Testis (tissue), 3 donors: ENCODE data around the gene KRTAP5-1. TPM values are rescaled to one million over a fixed set of nuclear protein-coding genes. Genes with fewer than 3 reads are reported as not detected.

ENCODE experiments used
- DNase-seq: peaks from one replicate; pipeline ENCODE4 v3.0.0-alpha.2; 2019
- H3K27ac ChIP-seq, 2 donors: fragments of 200-600 bp; sonication (generic); one replicate each; pipeline ENCODE4 v1.5.1; 2019
- H3K27me3 ChIP-seq: fragments of 200-600 bp; sonication (generic); one replicate; pipeline ENCODE4 v1.5.1; 2019
- H3K36me3 ChIP-seq: fragments of 200-600 bp; sonication (generic); one replicate; pipeline ENCODE4 v1.5.1; 2017; ENCODE audit warnings: low read depth; ENCODE audit errors: missing control alignments
- H3K4me1 ChIP-seq: fragments of 200-600 bp; sonication (generic); one replicate; pipeline ENCODE4 v1.5.1; 2019
- H3K4me3 ChIP-seq, 2 donors: fragments of 200-600 bp; sonication (generic); one replicate each; pipeline ENCODE4 v1.5.1; 2017 to 2019
- H3K9me3 ChIP-seq: fragments of 200-600 bp; sonication (generic); one replicate; pipeline ENCODE4 v1.5.1; 2017
- CTCF ChIP-seq, 3 experiments: fragments of 450-650 bp in 2 of 3; fragments of 200-600 bp in 1 of 3; sonication (generic) in 1 of 3; IDR thresholded peaks; one replicate each; pipeline ENCODE4 v1.5.1; 2016 to 2019; ENCODE audit warnings: antibody characterized with exemption in 3 of 3, mild to moderate bottlenecking in 2 of 3, moderate library complexity in 1 of 3
- POLR2A ChIP-seq: fragments of 450-650 bp; IDR thresholded peaks from one replicate; pipeline ENCODE4 v1.6.1; 2017; ENCODE audit warnings: antibody characterized with exemption, mild to moderate bottlenecking, moderate library complexity
- WGBS, 2 donors: methylation state at CpG; one replicate each; pipeline ENCODE4 v1.1.5; 2018; 5-methylcytosine and 5-hydroxymethylcytosine counted together
- intact Hi-C: fragments of 100-400 bp; cut with DNase I; formaldehyde crosslinking; loops from one replicate; pipeline ENCODE4 v1.15.1; 2023; ENCODE audit warnings: low total_unique reads
- polyA plus RNA-seq: library from polyadenylated mRNA; stranded (reverse); fragments of 350-450 nt; fragmentation: Illumina TruSeq; extraction: RNeasy Lipid Tissue Mini Kit (QIAGEN cat#74804); gene quantifications from one replicate; pipeline ENCODE4 v1.2.3, GENCODE V29; 2014; ENCODE audit warnings: low read depth, low replicate concordance; ENCODE audit not compliant: insufficient read depth
- total RNA-seq, 2 donors: library from RNA; depleted of rRNA; stranded (reverse); fragments of >200 nt; gene quantifications; one replicate each; pipeline ENCODE4 v1.2.3, GENCODE V29; 2016

Gene KRTAP5-1
- total and polyA plus RNA-seq, 3 donors from 2014 or later = not detected

GRCh38 chr11:1549338-1550330 is 35.4 kb downstream of the KRTAP5-1 start:
- peaks cover 13% of the 10 kb centered on the region for H3K4me1 ChIP-seq
- no peak overlapping the region for H3K4me3 ChIP-seq
- no peak for DNase-seq
- WGBS, 2 donors = 85 to 89% methylated on average over 12 to 13 of the region's 13 CpGs
- no peak overlapping the region for H3K27ac ChIP-seq
- no peaks in the 10 kb centered on the region for H3K36me3 ChIP-seq
- intact Hi-C loops = no loop called here
- TF ChIP-seq POLR2A (no peak), CTCF (IDR thresholded peaks at IDR 0.05) (no peak)
- H3K9me3 ChIP-seq = no peaks in the 10 kb centered on the region
- H3K27me3 ChIP-seq = no peaks in the 10 kb centered on the region

- intact Hi-C loops = no loop called here
- H3K27ac ChIP-seq = no peak overlapping the region
These were observed 36.6 kb downstream of the KRTAP5-1 start for GRCh38 chr11:1548221-1549070.

GRCh38 chr11:1547467-1548098 is 37.5 kb downstream of the KRTAP5-1 start:
- no peak overlapping the region for H3K27ac ChIP-seq
- 0 to 7% methylated on average over 9 to 33 of the region's 33 CpGs for WGBS, 2 donors
- peaks cover 13% of the 10 kb centered on the region for H3K4me1 ChIP-seq
- peak overlapping the region in 1 of 2 donors; percentile 38 for H3K4me3 ChIP-seq
- H3K9me3 ChIP-seq = no peaks in the 10 kb centered on the region
- no peak for DNase-seq
- H3K27me3 ChIP-seq = no peaks in the 10 kb centered on the region
- intact Hi-C loops = no loop called here
- H3K36me3 ChIP-seq = no peaks in the 10 kb centered on the region
- TF ChIP-seq POLR2A = no peak
- no peak for TF ChIP-seq CTCF (IDR thresholded peaks at IDR 0.05)

More at GRCh38 chr11:1548221-1549070, 36.6 kb downstream of the KRTAP5-1 start:
- peak overlapping the region in 1 of 2 donors; percentile 5 for H3K4me3 ChIP-seq
- no peaks in the 10 kb centered on the region for H3K36me3 ChIP-seq
- peaks cover 13% of the 10 kb centered on the region for H3K4me1 ChIP-seq
- 10 to 12% methylated on average over 24 to 34 of the region's 34 CpGs for WGBS, 2 donors
- H3K9me3 ChIP-seq = no peaks in the 10 kb centered on the region
- DNase-seq = peak; percentile 89
- no peaks in the 10 kb centered on the region for H3K27me3 ChIP-seq
- TF ChIP-seq CTCF (IDR thresholded peaks at IDR 0.05) (no peak), POLR2A (no peak)

- peaks cover 13% of the 10 kb centered on the region for H3K4me1 ChIP-seq
- intact Hi-C loops = no loop called here
- no peaks in the 10 kb centered on the region for H3K27me3 ChIP-seq
- TF ChIP-seq POLR2A (no peak), CTCF (IDR thresholded peaks at IDR 0.05) (peak; percentile 58 to 75 (median 59))
- peak; percentile 45 for DNase-seq
- H3K36me3 ChIP-seq = no peaks in the 10 kb centered on the region
- no peak overlapping the region for H3K27ac ChIP-seq
- H3K9me3 ChIP-seq = no peaks in the 10 kb centered on the region
- 0 to 1% methylated on average over 47 to 50 of the region's 106 CpGs for whole genome bisulfite sequencing, 2 donors
- H3K4me3 ChIP-seq = peak overlapping the region; percentile 20 to 38
These were observed 38.3 kb downstream of the KRTAP5-1 start for GRCh38 chr11:1546536-1547466.
